Lower leg skin (tissue), 4 donors: Measurements from ENCODE around the gene SNX7. TPM values are rescaled to one million over a fixed set of nuclear protein-coding genes. Genes with fewer than 3 reads are reported as not detected.

Source experiments
- DNase-seq, 2 donors: peaks; one replicate each; pipeline ENCODE4 v3.0.0-alpha.2; 2019; ENCODE audit warnings: low spot score in 2 of 2
- H3K4me3 ChIP-seq: fragments of 200-600 bp; sonication (generic); 2 replicates; pipeline ENCODE4 v1.5.1; 2017; ENCODE audit warnings: mild to moderate bottlenecking, low read depth; ENCODE audit not compliant: poor library complexity, severe bottlenecking
- CTCF ChIP-seq, 3 donors: fragments of 450-650 bp; IDR thresholded peaks; one replicate each; pipeline ENCODE4 v1.5.1; 2016; ENCODE audit warnings: antibody characterized with exemption in 3 of 3, mild to moderate bottlenecking in 3 of 3, moderate library complexity in 2 of 3
- POLR2A ChIP-seq, 2 donors: fragments of 450-650 bp; IDR thresholded peaks; one replicate each; pipeline ENCODE4 v1.6.1; 2016 to 2017; ENCODE audit warnings: antibody characterized with exemption in 2 of 2, mild to moderate bottlenecking in 1 of 2, moderate library complexity in 1 of 2
- WGBS, 2 donors: methylation state at CpG; one replicate each; pipeline ENCODE4 v1.1.5; 2018; 5-methylcytosine and 5-hydroxymethylcytosine counted together
- intact Hi-C: fragments of 100-400 bp; cut with DNase I; formaldehyde crosslinking; loops from one replicate; pipeline ENCODE4 v1.15.0; 2023; ENCODE audit warnings: low total_unique reads
- total RNA-seq, 4 donors: library from RNA; depleted of rRNA; stranded (reverse); fragments of >200 nt; gene quantifications; one replicate each; pipeline ENCODE4 v1.1.0, GENCODE V29; 2016

Gene SNX7
- total RNA-seq, 4 donors from 2014 or later, result 6.4 to 20.4 (median 13.5) TPM

GRCh38 chr1:98793136-98793535, 131.6 kb downstream of the SNX7 start:
- WGBS, 2 donors, result 60 to 68% methylated on average over 3 of the region's 3 CpGs
- no peak overlapping the region for H3K4me3 ChIP-seq
- intact Hi-C loops, result loop anchor here (10.0 kb wide), 1 partner anchor 912 kb away; no protein-coding TSS in a partner anchor
- DNase-seq, result no peak
- TF ChIP-seq CTCF (IDR thresholded peaks at IDR 0.05) (no peak), POLR2A (IDR thresholded peaks at IDR 0.05) (no peak)

- 16 to 24% methylated on average over 3 of the region's 3 CpGs for WGBS, 2 donors
- DNase-seq, result peak in 1 of 2 donors; percentile 31
- H3K4me3 ChIP-seq, result no peak overlapping the region
- intact Hi-C loops, result loop anchor here (10.0 kb wide), 1 partner anchor 910 kb away; no protein-coding TSS in a partner anchor
- no peak for TF ChIP-seq CTCF (IDR thresholded peaks at IDR 0.05)
- no peak for TF ChIP-seq POLR2A (IDR thresholded peaks at IDR 0.05)
Measured at GRCh38 chr1:98794196-98794886, 132.8 kb downstream of the SNX7 start.

GRCh38 chr1:98796049-98796448, 134.5 kb downstream of the SNX7 start:
- intact Hi-C loops, result loop anchor here (10.0 kb wide), 1 partner anchor 909 kb away; no protein-coding TSS in a partner anchor

GRCh38 chr1:98797506-98797905, 136.0 kb downstream of the SNX7 start:
- no peak for TF ChIP-seq CTCF (IDR thresholded peaks at IDR 0.05)
- TF ChIP-seq POLR2A (IDR thresholded peaks at IDR 0.05), result no peak
- H3K4me3 ChIP-seq, result no peak overlapping the region
- WGBS, 2 donors, result 53 to 86% methylated on average over 2 of the region's 2 CpGs
- intact Hi-C loops, result loop anchor here (10.0 kb wide), 1 partner anchor 907 kb away; no protein-coding TSS in a partner anchor
- DNase-seq, result no peak

More at GRCh38 chr1:98796049-98796448, 134.5 kb downstream of the SNX7 start:
- H3K4me3 ChIP-seq, result no peak overlapping the region
- TF ChIP-seq CTCF (IDR thresholded peaks at IDR 0.05) (no peak), POLR2A (IDR thresholded peaks at IDR 0.05) (no peak)
- 69 to 81% methylated on average over 1 of the region's 1 CpG for WGBS, 2 donors
- no peak for DNase-seq
